MG63 (cell line): ENCODE data around the gene LYZL2. TPM values are rescaled to one million over a fixed set of nuclear protein-coding genes. Genes with fewer than 3 reads are reported as not detected.
A peak's percentile ranks its signal among the peaks of the same experiment; 100 is the strongest.
"Not testable (repeated sequence)": the region's sequence is repeated elsewhere in the genome, so short reads cannot be mapped to it uniquely, and the experiment has no call there.

Experiments used
- DNase-seq: peaks from one replicate; pipeline ENCODE4 v3.0.0-alpha.2; 2020
- H3K27me3 ChIP-seq: fragments of 250-450 bp; sonication (Bioruptor Pico); 2 replicates; pipeline ENCODE4 v1.5.1; 2020; ENCODE audit warnings: mild to moderate bottlenecking, moderate library complexity
- H3K36me3 ChIP-seq: fragments of 250-450 bp; sonication (Bioruptor Pico); 2 replicates; pipeline ENCODE4 v1.5.1; 2020; ENCODE audit warnings: mild to moderate bottlenecking, moderate library complexity
- H3K4me3 ChIP-seq: fragments of 250-450 bp; sonication (Bioruptor Pico); 2 replicates; pipeline ENCODE4 v1.5.1; 2020; ENCODE audit warnings: mild to moderate bottlenecking, moderate library complexity
- H3K9me3 ChIP-seq: fragments of 250-450 bp; sonication (Bioruptor Pico); 2 replicates; pipeline ENCODE4 v1.5.1; 2020; ENCODE audit warnings: mild to moderate bottlenecking, moderate library complexity
- total RNA-seq: library from RNA; depleted of rRNA; stranded (reverse); fragments of >200 nt; shearing (Covaris generic); gene quantifications from 2 replicates; pipeline ENCODE4 v1.2.3, GENCODE V29; 2014; ENCODE audit warnings: low replicate concordance

Gene LYZL2
- total RNA-seq, 1 experiment from 2014 or later, result not detected

DNA sequence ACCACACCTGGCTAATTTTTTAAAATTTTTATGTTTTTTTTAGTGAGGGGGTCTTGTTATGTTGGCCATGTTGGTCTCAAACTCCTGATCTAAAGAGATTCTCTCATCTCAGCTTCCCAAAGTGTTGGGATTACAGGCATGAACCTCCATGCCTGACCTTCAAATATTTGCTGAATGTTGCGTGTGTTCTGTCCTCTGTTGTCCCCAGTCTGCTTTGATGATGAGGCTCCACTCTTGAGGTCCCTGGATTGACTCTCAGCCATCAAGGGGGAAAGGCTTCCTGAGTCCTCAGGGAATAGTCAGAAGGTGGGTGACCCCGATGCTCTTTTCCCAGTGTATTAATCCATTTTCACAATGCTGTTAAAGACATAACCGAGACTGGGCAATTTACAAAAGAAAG, 26.0 kb downstream of the LYZL2 start:
- Histone ChIP-seq H3K36me3 (no peaks in the 10 kb centered on the region), H3K9me3 (no peaks in the 10 kb centered on the region), H3K4me3 (no peak overlapping the region), H3K27me3 (no peaks in the 10 kb centered on the region)
- no peak for DNase-seq

DNA sequence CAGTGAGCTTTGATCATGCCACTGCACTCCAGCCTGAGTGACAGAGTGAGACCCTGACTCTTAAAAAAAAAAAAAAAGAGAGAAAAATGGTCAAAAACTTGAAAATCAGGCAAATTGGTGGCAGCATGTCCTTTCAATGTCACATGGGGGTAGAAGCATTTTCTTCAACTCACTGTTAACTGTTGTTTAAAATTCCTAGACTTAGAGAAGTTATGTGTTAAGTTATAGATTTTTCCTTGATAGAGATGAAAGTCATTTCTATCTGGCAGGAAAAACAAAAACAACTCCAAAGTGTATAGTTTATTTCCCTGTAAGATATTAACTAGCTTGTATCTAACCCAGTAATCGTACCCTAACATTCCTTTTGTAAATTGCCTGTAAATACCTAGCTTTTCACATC, 26.8 kb downstream of the LYZL2 start:
- no peaks in the 10 kb centered on the region for H3K36me3 ChIP-seq
- no peaks in the 10 kb centered on the region for H3K27me3 ChIP-seq

DNA sequence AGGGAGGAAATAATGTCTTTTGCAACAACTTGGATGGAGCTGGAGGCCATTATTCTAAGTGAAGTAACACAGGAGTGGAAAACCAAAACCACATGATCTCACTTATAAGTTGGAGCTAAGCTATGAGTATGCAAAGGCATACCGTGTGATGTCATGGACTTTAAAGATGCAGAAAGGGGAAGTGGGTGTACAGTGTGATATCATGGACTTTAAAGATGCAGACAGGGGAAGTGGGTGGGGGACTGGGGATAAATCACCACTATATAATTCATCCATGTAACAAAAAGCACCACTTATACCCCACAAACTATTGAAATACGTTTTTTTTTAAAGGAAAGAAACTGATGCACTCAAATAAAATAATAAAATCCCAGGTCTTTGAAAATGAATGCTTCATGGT, 29.5 kb downstream of the LYZL2 start:
- no peaks in the 10 kb centered on the region for H3K9me3 ChIP-seq
- no peaks in the 10 kb centered on the region for H3K27me3 ChIP-seq
- DNase-seq, result no peak
- H3K4me3 ChIP-seq, result no peak overlapping the region
- no peaks in the 10 kb centered on the region for H3K36me3 ChIP-seq

More for the DNA sequence above, 26.8 kb downstream of the LYZL2 start:
- Histone ChIP-seq H3K9me3 (no peaks in the 10 kb centered on the region), H3K4me3 (no peak overlapping the region)
- DNase-seq, result no peak

DNA sequence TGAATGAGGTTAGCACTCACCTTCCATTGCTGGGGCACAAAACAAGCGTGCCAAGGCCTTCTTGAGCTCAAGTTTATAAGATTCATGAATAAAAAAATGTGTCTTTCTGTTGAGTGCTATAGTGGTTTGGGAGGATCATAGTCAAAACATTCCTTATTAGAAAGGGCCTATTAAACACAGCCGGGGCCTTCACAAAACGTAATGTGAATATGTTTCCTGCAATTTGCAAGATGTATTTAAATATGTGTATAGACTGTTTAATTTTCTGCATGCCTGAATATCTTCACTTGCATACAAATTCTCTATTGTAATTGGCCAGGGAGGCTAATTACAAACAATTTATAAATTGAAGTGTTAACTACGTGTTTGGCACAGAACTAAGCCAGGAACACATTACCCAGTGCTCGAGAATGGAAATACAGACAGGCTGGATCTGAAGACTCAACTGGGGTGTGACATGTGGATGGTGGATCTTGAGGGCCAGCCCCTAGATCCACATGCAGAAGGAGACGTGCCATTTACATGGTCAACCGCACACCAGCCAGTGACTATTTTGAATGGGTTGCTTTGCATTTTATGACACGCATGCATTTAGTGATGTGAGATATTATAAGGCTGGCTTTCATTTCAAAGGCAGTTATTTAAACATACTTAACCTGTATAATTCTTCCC, 31.3 kb downstream of the LYZL2 start:
- no peaks in the 10 kb centered on the region for H3K9me3 ChIP-seq
- DNase-seq, result no peak

DNA sequence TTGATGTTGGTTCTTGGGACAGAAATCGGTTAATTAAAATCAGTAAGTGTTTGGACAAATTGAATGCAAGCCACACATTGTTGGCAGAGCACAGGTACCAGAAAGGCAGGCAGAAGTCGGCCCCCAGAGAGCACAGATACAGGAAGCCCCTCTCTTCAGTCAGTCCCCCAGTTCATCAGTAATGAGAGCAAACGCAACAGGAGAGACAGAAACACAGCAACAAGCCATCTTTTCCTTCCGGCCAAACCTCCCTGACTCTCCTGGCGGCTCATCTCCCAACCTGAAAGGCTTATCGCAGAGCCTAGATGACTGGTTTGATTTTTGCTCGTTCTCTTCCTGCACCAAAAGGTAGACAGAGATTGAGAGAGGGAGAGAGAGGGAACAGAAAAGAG, 32.1 kb downstream of the LYZL2 start:
- H3K27me3 ChIP-seq, H3K36me3 ChIP-seq, DNase-seq, H3K4me3 ChIP-seq, H3K9me3 ChIP-seq: not testable (repeated sequence)

More for the DNA sequence above, 31.3 kb downstream of the LYZL2 start:
- Histone ChIP-seq H3K36me3 (no peaks in the 10 kb centered on the region), H3K27me3 (no peaks in the 10 kb centered on the region), H3K4me3 (no peak overlapping the region)

DNA sequence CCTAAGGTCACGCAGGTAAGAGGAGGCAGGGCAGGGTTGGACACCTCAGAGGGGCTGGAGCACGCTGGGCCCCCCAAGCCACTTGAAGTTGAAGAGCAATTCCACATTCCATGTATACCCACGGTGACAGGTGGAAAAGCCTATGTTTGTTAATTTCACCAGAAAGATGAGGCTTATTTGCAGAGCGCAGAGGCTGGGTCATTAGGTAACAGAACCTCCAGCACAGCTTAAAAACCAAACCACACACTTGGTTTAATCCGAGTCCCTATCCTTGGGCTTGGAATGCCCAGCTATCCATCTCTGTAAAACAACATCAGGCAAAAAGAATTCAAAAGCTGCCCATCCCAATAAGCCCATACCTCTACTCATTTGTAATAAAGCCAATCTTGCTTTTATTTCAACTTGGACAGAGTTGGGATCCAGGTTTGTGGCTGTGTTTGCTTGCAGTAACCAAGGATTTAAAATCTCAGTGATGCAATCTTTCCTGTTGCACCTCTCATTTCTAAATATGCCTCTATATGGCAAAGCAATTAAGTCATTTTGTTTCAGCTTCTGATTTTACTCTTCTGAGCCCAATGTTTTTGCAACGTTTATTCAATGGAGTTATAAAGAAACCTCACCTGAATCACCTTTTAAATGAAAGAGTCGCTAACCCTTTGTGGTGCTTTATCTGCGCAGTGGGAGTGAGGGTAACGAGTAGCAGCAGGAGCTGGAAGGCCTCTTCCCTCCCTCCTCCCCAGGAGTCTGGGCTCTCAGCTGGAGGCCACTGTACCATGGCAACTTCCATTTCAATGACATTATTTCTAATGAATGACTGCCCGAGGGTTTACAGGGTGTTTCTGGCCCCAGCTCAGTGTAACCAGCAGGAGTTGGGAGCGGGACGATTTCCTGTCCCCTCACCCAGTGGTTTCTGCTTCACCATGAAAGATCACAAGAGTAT, 32.8 kb downstream of the LYZL2 start:
- not testable (repeated sequence) for H3K36me3 ChIP-seq, H3K4me3 ChIP-seq, H3K27me3 ChIP-seq, H3K9me3 ChIP-seq, DNase-seq

DNA sequence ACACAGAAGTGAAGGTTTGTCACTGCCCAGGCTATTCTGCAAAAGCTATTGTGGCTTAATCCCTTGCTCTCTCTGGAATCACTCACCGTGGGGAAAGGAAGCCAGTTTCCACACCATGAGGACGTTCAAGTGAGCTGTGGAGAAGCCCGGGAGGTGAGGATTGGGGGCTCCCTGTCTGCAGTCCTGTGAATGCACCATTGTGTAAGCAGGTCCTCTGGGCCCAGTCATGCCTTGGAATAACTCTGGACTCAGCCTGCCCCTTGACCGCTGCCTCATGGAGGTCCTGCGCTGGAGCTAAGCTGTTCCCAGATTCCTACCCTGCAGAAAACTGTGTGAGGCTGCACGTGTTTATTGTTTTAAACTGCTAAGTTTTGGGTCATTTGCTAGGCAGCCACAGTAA, 33.5 kb downstream of the LYZL2 start:
- no peaks in the 10 kb centered on the region for H3K9me3 ChIP-seq
- no peak for DNase-seq
- no peaks in the 10 kb centered on the region for H3K27me3 ChIP-seq
- no peak overlapping the region for H3K4me3 ChIP-seq
- H3K36me3 ChIP-seq, result no peaks in the 10 kb centered on the region

DNA sequence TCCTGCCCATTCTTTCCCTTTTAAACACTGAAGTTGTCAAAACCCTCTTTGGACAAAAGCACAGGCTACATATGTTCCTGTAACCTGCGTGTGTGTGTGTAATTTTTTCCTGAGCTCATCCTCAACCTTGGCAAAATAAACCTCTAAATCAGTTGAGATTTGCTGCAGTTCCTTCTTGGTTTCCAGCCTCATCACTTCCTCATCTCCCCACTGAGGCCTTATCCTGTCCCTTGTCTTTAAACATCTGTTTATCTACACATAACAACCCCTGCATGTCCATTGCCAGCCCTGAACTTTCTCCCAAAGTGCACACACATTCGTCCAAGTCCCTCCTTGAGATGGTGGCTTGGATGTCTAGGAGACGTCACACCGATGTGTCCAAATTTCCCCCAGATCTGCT, 35.5 kb downstream of the LYZL2 start:
- no peak for DNase-seq
- Histone ChIP-seq H3K9me3 (no peaks in the 10 kb centered on the region), H3K36me3 (no peaks in the 10 kb centered on the region), H3K27me3 (no peaks in the 10 kb centered on the region), H3K4me3 (no peak overlapping the region)

DNA sequence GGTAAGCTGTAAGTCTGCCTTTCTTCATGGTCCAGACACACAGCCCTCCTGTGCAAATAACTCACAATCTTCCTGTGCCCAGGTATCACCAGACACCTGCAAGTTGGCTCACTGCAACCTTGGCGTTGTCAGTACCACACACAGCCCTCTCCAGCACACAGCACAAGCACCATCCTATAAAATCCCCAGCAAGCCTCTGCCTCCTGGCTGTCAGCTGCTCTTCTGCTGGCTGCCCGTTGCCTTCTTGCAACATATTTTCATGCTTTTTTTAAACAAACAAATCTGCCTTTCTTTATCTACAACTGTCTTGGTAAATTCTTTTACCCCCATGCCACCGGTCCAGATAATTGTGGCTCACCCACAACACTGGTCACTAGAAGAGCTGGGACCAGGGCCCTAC, 36.8 kb downstream of the LYZL2 start:
- H3K27me3 ChIP-seq, H3K4me3 ChIP-seq, H3K36me3 ChIP-seq, DNase-seq, H3K9me3 ChIP-seq: not testable (repeated sequence)

DNA sequence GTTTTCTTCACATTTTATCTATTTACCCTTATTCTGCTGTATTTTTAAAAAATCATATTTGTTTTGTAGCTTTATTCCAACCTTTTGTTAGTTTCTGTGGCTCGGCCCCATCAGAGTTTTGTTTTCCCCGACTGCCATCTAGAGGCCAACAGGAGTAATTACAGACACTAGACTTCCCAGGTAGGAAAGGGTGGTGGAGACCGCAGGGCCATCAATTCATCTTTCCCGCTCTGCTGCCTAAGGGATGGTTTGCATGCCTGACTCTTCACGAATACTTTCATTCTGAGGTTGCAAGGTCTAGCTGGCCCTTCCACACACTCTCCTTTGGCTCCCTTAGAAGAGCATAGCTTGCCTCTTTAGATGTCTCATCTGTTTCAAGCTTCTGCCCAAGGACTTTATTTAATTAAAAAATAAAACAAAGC, 38.3 kb downstream of the LYZL2 start:
- no peak for DNase-seq

DNA sequence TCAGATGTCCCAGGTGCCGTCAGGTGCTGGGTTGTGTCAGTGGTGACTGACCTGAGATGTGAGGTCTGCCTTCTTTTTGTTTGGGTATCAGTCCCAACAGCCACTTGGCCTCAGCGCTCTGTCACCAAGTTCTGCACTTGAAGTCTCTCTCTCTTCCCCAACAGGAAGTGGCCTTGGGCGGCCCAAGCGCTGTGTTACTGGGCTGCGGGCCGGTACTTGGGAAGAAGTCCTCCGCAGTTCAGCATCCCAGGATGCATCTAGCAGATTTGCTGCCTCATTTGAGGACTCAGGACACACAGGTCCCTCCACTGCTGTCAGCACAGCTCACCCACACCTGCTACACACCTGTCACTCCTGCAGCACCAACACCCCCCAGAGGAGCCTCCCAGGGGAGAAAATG, 40.1 kb downstream of the LYZL2 start:
- Histone ChIP-seq H3K4me3 (no peak overlapping the region), H3K27me3 (no peaks in the 10 kb centered on the region), H3K9me3 (no peaks in the 10 kb centered on the region), H3K36me3 (no peaks in the 10 kb centered on the region)
- DNase-seq, result no peak

More for the DNA sequence above, 38.3 kb downstream of the LYZL2 start:
- Histone ChIP-seq H3K9me3 (no peaks in the 10 kb centered on the region), H3K4me3 (no peak overlapping the region), H3K36me3 (no peaks in the 10 kb centered on the region), H3K27me3 (no peaks in the 10 kb centered on the region)

DNA sequence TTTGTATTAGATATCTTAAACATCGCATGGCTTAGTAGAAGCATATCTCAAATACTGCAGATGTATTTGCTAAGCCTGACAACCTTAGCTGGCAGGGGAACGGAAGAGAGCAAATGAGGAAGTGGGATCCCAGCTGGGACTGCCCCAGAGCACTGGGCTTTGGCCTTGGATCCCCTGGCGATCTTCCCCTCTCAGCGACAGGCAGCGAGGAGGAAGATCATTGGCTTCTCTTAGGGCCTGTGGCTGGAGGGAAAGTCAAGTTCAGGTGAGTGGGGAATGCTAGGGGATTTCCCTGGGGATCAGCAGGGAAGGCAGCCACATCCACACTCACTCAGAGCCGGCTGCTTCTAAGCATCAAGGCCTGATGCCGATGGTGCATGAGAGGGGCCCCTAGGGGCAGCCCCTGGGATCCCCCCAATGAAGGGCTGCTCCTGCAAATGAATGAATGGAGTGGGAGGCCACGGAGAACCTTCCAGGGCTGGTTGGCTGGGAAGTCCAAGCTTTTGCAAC, 42.0 kb downstream of the LYZL2 start:
- Histone ChIP-seq H3K4me3 (no peak overlapping the region), H3K27me3 (no peaks in the 10 kb centered on the region), H3K9me3 (no peaks in the 10 kb centered on the region), H3K36me3 (no peaks in the 10 kb centered on the region)
- no peak for DNase-seq

DNA sequence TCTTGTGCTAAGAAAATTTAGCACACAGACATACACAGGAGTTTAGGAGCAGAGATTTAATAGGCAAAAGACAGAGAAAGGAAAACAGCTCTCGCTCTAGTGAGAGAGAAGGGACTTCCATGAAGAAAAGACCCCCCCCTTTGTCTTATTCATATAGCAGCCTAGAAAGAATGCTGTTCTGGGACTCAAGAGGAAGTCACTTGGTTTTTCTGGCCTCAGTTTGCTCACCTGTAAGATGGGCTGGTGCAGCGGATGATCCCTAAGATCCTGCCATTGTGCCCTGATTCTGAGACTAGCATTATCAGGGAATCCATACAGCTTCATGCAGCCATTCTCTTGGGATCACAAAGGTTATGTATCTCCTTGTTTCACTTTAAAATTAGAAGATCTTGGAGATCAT, 42.7 kb downstream of the LYZL2 start:
- no peak overlapping the region for H3K4me3 ChIP-seq
- H3K9me3 ChIP-seq, result no peaks in the 10 kb centered on the region
- no peaks in the 10 kb centered on the region for H3K27me3 ChIP-seq
- H3K36me3 ChIP-seq, result no peaks in the 10 kb centered on the region
- DNase-seq, result no peak

DNA sequence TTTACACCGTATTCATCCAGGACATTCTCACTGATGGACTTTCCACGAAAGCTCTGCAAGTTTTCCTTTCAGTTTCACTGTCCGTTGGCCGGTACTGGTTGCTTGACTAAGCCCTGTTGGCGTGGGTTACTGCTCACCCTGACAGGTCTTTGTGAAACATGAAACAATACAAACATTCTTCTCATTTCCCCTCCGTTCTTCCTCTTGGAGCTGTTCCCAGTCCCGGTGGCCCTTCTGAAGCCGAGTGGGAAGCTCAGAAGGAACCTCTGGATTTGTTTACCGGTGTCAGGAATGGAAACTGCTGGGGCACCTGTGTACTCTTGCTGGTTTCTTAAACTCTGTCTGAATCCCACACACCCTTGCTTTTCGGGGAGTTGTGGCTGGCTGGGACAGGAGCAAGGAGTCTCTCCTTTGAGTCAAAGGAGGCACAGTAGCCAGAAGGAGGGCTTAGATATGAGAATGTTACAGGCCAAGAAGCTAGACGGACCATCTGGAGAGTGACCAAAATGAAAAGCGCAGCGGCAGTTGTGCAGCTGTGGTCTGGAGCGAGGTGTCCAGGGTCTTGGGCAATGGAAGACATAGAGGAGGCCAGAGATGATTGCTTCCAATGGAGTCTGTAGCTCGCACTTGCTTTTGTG, 45.7 kb downstream of the LYZL2 start:
- no peaks in the 10 kb centered on the region for H3K9me3 ChIP-seq
- H3K27me3 ChIP-seq, result no peaks in the 10 kb centered on the region
- no peaks in the 10 kb centered on the region for H3K36me3 ChIP-seq
- peak overlapping the region; percentile 41 for H3K4me3 ChIP-seq
- DNase-seq, result peak; percentile 74

DNA sequence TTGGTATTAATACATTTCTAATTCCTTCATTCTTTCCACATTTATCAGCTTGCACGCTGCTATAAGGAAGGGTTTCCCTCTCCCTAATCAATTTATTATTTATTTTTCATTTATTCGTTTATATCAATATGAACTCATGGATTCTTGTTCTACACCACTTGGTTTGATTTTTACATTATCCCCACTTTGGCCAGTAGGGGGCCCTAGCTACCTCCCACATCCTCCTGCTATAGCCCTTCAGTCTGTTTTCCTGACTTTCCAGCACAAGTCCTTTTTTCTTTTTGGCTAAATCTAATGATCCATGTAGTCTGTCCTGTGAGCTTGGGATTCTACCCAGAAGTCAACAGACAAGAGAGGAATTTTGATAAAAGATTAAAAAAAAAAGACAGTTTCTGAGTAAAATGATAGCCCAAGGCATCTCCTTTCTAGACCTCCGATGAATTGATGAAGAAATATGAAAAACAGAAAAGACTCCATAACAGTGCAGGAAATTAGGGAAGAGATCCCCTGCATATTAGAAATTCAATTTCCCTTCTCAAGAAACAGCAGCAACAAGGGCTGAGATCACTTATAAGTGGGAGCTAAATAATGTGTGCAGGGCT, 47.7 kb downstream of the LYZL2 start:
- H3K4me3 ChIP-seq, result no peak overlapping the region
- peak; percentile 18 for DNase-seq
- no peaks in the 10 kb centered on the region for H3K9me3 ChIP-seq
- H3K36me3 ChIP-seq, result no peaks in the 10 kb centered on the region
- H3K27me3 ChIP-seq, result no peaks in the 10 kb centered on the region

DNA sequence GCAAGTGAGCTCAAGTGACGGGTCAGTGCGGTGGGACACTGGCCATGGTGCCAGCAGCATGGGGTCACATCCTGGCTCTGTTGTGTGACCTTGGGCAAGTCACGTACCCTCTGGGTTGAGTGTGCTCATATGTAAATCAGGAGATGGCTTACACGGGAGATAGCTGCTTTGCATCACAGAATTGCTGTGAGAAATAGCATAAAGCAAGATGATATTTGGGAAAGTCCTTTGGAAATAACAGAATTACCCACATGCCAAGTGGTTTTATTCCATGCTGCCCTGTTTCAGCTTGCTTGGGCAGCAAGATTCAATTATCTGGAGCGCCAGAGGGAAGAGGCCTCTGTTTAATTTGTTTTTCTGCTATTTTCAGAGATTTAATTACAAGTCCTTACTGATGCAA, 48.9 kb downstream of the LYZL2 start:
- H3K4me3 ChIP-seq, result no peak overlapping the region
- DNase-seq, result no peak
- no peaks in the 10 kb centered on the region for H3K9me3 ChIP-seq

DNA sequence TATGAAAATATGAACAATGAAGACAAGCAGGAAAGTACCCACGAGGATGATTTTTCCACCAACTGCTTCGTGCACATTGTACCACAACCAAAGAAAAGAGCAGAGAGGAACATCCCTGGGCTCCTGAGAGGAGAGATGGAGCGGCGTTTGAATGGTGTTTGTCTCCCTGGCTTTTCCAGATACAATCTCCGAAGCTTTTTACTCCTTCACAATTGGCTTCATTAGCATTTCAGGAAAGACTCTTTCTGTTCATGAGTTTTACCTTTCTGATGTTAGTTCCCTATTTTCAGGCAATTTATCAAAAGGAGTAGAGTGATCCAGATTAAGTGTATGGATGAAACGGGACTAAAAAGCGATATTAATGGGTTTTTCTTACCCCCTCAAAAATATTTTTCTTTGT, 49.3 kb downstream of the LYZL2 start:
- no peaks in the 10 kb centered on the region for H3K9me3 ChIP-seq
- no peak overlapping the region for H3K4me3 ChIP-seq
- H3K36me3 ChIP-seq, result no peaks in the 10 kb centered on the region
- no peaks in the 10 kb centered on the region for H3K27me3 ChIP-seq
- DNase-seq, result no peak

More for the DNA sequence above, 48.9 kb downstream of the LYZL2 start:
- H3K27me3 ChIP-seq, result no peaks in the 10 kb centered on the region
- no peaks in the 10 kb centered on the region for H3K36me3 ChIP-seq
